Measurements from ENCODE around the gene SPRED1. TPM values are rescaled to one million over a fixed set of nuclear protein-coding genes. Genes with fewer than 3 reads are reported as not detected.

The SPRED1 gene
- total and polyA plus RNA-seq, 12 donors = 4.9 to 31.3 (median 19.4) TPM

- H3K27me3 ChIP-seq = no peaks in the 10 kb centered on the region
- no peak overlapping the region for H3K4me3 ChIP-seq
- H3K36me3 ChIP-seq (replicated peaks in 1 of 2) = no peaks in the 10 kb centered on the region
- intact Hi-C loops (cut with DNase I) = no loop called here
- TF ChIP-seq CTCF (IDR thresholded peaks at IDR 0.05) = no peak
- TF ChIP-seq POLR2A (IDR thresholded peaks at IDR 0.05) = no peak
- 53 to 75% (median 60%) methylated on average over 3 of the region's 3 CpGs for WGBS, 4 donors
- H3K9me3 ChIP-seq (replicated peaks in 1 of 3) = no peaks in the 10 kb centered on the region
- H3K4me1 ChIP-seq (replicated peaks in 1 of 2) = peaks cover 0 to 9% of the 10 kb centered on the region in 2 donors
- DNase-seq = no peak
- no peak overlapping the region for H3K27ac ChIP-seq
These were observed 39.8 kb upstream of the SPRED1 start for GRCh38 chr15:38212729-38213351.

GRCh38 chr15:38213356-38213755 is 39.3 kb upstream of the SPRED1 start:
- Histone ChIP-seq H3K9me3 (replicated peaks in 1 of 3) (no peaks in the 10 kb centered on the region), H3K27me3 (no peaks in the 10 kb centered on the region), H3K4me3 (no peak overlapping the region), H3K4me1 (replicated peaks in 1 of 2) (peaks cover 0 to 12% of the 10 kb centered on the region in 2 donors), H3K36me3 (replicated peaks in 1 of 2) (no peaks in the 10 kb centered on the region), H3K27ac (no peak overlapping the region)
- DNase-seq = no peak
- 95 to 100% (median 98%) methylated on average over 2 of the region's 2 CpGs for WGBS, 4 donors
- TF ChIP-seq CTCF (IDR thresholded peaks at IDR 0.05) = no peak
- TF ChIP-seq POLR2A (IDR thresholded peaks at IDR 0.05) = no peak
- intact Hi-C loops (cut with DNase I) = no loop called here

- intact Hi-C loops (cut with DNase I) = no loop called here
- no peaks in the 10 kb centered on the region for H3K27me3 ChIP-seq
- no peak for DNase-seq
- TF ChIP-seq POLR2A (IDR thresholded peaks at IDR 0.05) (no peak), CTCF (IDR thresholded peaks at IDR 0.05) (no peak)
- no peaks in the 10 kb centered on the region for H3K36me3 ChIP-seq (replicated peaks in 1 of 2)
- H3K9me3 ChIP-seq (replicated peaks in 1 of 3) = no peaks in the 10 kb centered on the region
- no peak overlapping the region for H3K4me3 ChIP-seq
- H3K27ac ChIP-seq = no peak overlapping the region
- H3K4me1 ChIP-seq (replicated peaks in 1 of 2) = peaks cover 0 to 12% of the 10 kb centered on the region in 2 donors
- WGBS, 4 donors = 92 to 100% (median 96%) methylated on average over 1 of the region's 1 CpG
These were observed 36.9 kb upstream of the SPRED1 start for GRCh38 chr15:38215707-38216106.

GRCh38 chr15:38216763-38217162 is 35.9 kb upstream of the SPRED1 start:
- no peak overlapping the region for H3K4me3 ChIP-seq
- no peaks in the 10 kb centered on the region for H3K9me3 ChIP-seq (replicated peaks in 1 of 3)
- TF ChIP-seq CTCF (IDR thresholded peaks at IDR 0.05) (no peak), POLR2A (IDR thresholded peaks at IDR 0.05) (no peak)
- WGBS, 4 donors = 73 to 83% (median 79%) methylated on average over 4 of the region's 4 CpGs
- intact Hi-C loops (cut with DNase I) = no loop called here
- no peak overlapping the region for H3K27ac ChIP-seq
- DNase-seq = no peak
- no peaks in the 10 kb centered on the region for H3K27me3 ChIP-seq
- no peaks in the 10 kb centered on the region for H3K36me3 ChIP-seq (replicated peaks in 1 of 2)
- peaks cover 0 to 12% of the 10 kb centered on the region in 2 donors for H3K4me1 ChIP-seq (replicated peaks in 1 of 2)
